Smooth muscle cell (in vitro differentiated cells): ENCODE results near the gene RFK. TPM values are rescaled to one million over a fixed set of nuclear protein-coding genes. Genes with fewer than 3 reads are reported as not detected.

Experiments
- DNase-seq: peaks from one replicate; lab custom pipeline; 2025; ENCODE audit not compliant: unreplicated experiment; lab: John Stamatoyannopoulos, UW
- H2AFZ ChIP-seq: fragments of 200-600 bp; sonication (generic); 2 replicates; pipeline ENCODE4 v1.6.0; 2016; ENCODE audit warnings: antibody characterized with exemption, low read depth, mild to moderate bottlenecking
- H3F3A ChIP-seq: fragments of 200-600 bp; sonication (generic); 2 replicates; pipeline ENCODE4 v1.6.0; 2017; ENCODE audit warnings: antibody characterized with exemption, low read depth
- H3K27ac ChIP-seq: fragments of 200-600 bp; sonication (generic); 2 replicates; pipeline ENCODE4 v1.5.1; 2016; ENCODE audit warnings: low read depth, mild to moderate bottlenecking
- H3K27me3 ChIP-seq: fragments of 200-600 bp; sonication (generic); 2 replicates; pipeline ENCODE4 v1.6.1; 2016; ENCODE audit warnings: low read depth, mild to moderate bottlenecking
- H3K36me3 ChIP-seq: fragments of 200-600 bp; sonication (generic); 2 replicates; pipeline ENCODE4 v1.5.1; 2016; ENCODE audit warnings: low read depth
- H3K4me1 ChIP-seq: fragments of 200-600 bp; sonication (generic); 2 replicates; pipeline ENCODE4 v1.5.1; 2016; ENCODE audit warnings: low read depth
- H3K4me2 ChIP-seq: fragments of 200-600 bp; sonication (generic); 2 replicates; pipeline ENCODE4 v1.6.0; 2016; ENCODE audit warnings: mild to moderate bottlenecking
- H3K4me3 ChIP-seq: fragments of 200-600 bp; sonication (generic); 2 replicates; pipeline ENCODE4 v1.5.1; 2016; ENCODE audit warnings: mild to moderate bottlenecking
- H3K79me2 ChIP-seq: fragments of 200-600 bp; sonication (generic); 2 replicates; pipeline ENCODE4 v1.6.0; 2016; ENCODE audit warnings: low read depth, mild to moderate bottlenecking
- H3K9ac ChIP-seq: fragments of 200-600 bp; sonication (generic); 2 replicates; pipeline ENCODE4 v1.6.0; 2016; ENCODE audit warnings: low read depth
- H3K9me3 ChIP-seq: fragments of 200-600 bp; sonication (generic); replicated peaks from 2 replicates; pipeline ENCODE4 v1.5.1; 2016; ENCODE audit warnings: low read depth
- H4K20me1 ChIP-seq: fragments of 200-600 bp; sonication (generic); 2 replicates; pipeline ENCODE4 v1.6.0; 2016; ENCODE audit warnings: low read depth
- CTCF ChIP-seq: fragments of 200-600 bp; sonication (generic); IDR thresholded peaks from 2 replicates; pipeline ENCODE4 v1.5.1; 2017; ENCODE audit warnings: borderline replicate concordance, mild to moderate bottlenecking, antibody characterized with exemption; ENCODE audit not compliant: insufficient read depth, poor library complexity, severe bottlenecking
- WGBS: methylation state at CpG from one replicate; pipeline ENCODE4 v1.1.7; 2016; ENCODE audit warnings: low lambda C conversion rate; 5-methylcytosine and 5-hydroxymethylcytosine counted together
- polyA plus RNA-seq: library from polyadenylated mRNA; unstranded; fragments of >200 nt; fragmentation: Nextera tagmentation; extraction: Ambion mirVana; gene quantifications from 2 replicates; pipeline ENCODE4 v1.2.1, GENCODE V29; 2016
- total RNA-seq: library from RNA; depleted of rRNA; stranded (reverse); fragments of >200 nt; gene quantifications from 2 replicates; pipeline ENCODE4 v1.2.3, GENCODE V29; 2014

Gene RFK
- total and polyA plus RNA-seq, 2 experiments from 2014 or later = 14.2 to 25.2 TPM

- peaks cover 3% of the 10 kb centered on the region for H3K27me3 ChIP-seq
- no peak for DNase-seq
- no peaks in the 10 kb centered on the region for H3K9me3 ChIP-seq
- 86% methylated on average over 1 of the region's 1 CpG for WGBS
- H4K20me1 ChIP-seq = no peaks in the 10 kb centered on the region
- H3K4me3 ChIP-seq = no peak overlapping the region
- H3K36me3 ChIP-seq = no peaks in the 10 kb centered on the region
- no peak overlapping the region for H3K9ac ChIP-seq
- H2AFZ ChIP-seq = no peak overlapping the region
- H3K79me2 ChIP-seq = no peaks in the 10 kb centered on the region
- no peaks in the 10 kb centered on the region for H3K4me1 ChIP-seq
- no peak overlapping the region for H3K27ac ChIP-seq
- no peak overlapping the region for H3K4me2 ChIP-seq
- no peak for TF ChIP-seq CTCF
- no peaks in the 10 kb centered on the region for H3F3A ChIP-seq
These were observed 58.2 kb downstream of the RFK start for GRCh38 chr9:76336027-76336426.

Other genes starting within 250 kb of the RFK start
- 7.1 and 17.2 TPM in 2 replicates for gene GCNT1, start 64.8 kb upstream of the RFK start, total RNA-seq
- gene GCNT1, start 64.8 kb upstream of the RFK start, polyA plus RNA-seq = 4.9 and 5.6 TPM in 2 replicates